Thoracic aorta (tissue), 2 donors: ENCODE data around the gene PPM1M. TPM values are rescaled to one million over a fixed set of nuclear protein-coding genes. Genes with fewer than 3 reads are reported as not detected.
A peak's percentile ranks its signal among the peaks of the same experiment; 100 is the strongest.

ENCODE experiments used
- ATAC-seq: fragments of 150-250 bp; one replicate; pipeline ENCODE4 v1.8.0; 2017; ENCODE audit warnings: low read depth; ENCODE audit not compliant: insufficient number of reproducible peaks, low FRiP score
- DNase-seq: peaks from one replicate; pipeline ENCODE4 v3.0.0-alpha.2; 2020; ENCODE audit warnings: low spot score
- H3K27ac ChIP-seq, 2 donors: fragments of 200-600 bp; sonication (generic); 1 replicate in 1 of 2; 2 replicates in 1 of 2; pipeline ENCODE4 v1.5.1; 2016; ENCODE audit warnings: mild to moderate bottlenecking in 2 of 2, moderate library complexity in 2 of 2
- H3K27me3 ChIP-seq: fragments of 200-600 bp; sonication (generic); replicated peaks from 2 replicates; pipeline ENCODE4 v1.6.0; 2016; ENCODE audit warnings: mild to moderate bottlenecking; ENCODE audit not compliant: insufficient read depth
- H3K36me3 ChIP-seq: fragments of 200-600 bp; sonication (generic); one replicate; pipeline ENCODE4 v1.5.1; 2016
- H3K4me1 ChIP-seq, 2 donors: fragments of 200-600 bp; sonication (generic); 1 replicate in 1 of 2; 2 replicates in 1 of 2; pipeline versions ENCODE4 v1.5.1 to v1.6.0; 2016; ENCODE audit warnings: low read depth in 2 of 2, mild to moderate bottlenecking in 1 of 2; ENCODE audit not compliant: control insufficient read depth in 1 of 2
- H3K4me3 ChIP-seq: fragments of 200-600 bp; sonication (generic); 2 replicates; pipeline ENCODE4 v1.5.1; 2016; ENCODE audit warnings: mild to moderate bottlenecking
- H3K9me3 ChIP-seq: fragments of 200-600 bp; sonication (generic); 2 replicates; pipeline ENCODE4 v1.5.1; 2016
- total RNA-seq, 2 donors: library from RNA; depleted of rRNA; stranded (reverse); fragments of >200 nt; gene quantifications; one replicate each; pipeline versions ENCODE4 v1.1.0 to v1.2.3, GENCODE V29; 2016
- TF ChIP-seq, protein P1 (sequence below): fragments of 200-600 bp; sonication (generic); IDR thresholded peaks from one replicate; pipeline ENCODE4 v1.5.1; 2019; ENCODE audit warnings: antibody characterized with exemption

PPM1M gene
- total RNA-seq, 2 donors from 2014 or later: 41.6 to 51.9 TPM

DNA sequence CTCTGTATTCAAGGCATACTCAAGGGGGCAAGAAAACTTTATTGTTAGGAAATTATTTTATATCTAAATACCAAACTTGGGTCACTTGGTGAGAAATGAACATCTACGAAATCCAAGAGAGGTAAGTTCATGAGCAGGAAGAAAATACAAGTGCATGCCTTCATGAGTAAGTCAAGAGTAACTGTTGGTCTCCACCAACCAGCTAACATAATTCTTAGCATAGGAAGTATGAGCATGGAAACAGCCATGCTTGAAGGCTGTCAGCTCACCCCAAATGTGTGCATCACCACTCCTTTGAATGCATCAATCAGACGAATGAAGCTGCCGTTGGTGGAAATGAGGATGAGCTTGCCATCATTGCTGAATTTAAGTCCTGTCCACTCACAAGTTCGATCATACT is 13.9 kb downstream of the PPM1M start:
- H3K4me1 ChIP-seq: no peaks in the 10 kb centered on the region
- H3K36me3 ChIP-seq: peaks cover 85% of the 10 kb centered on the region

DNA sequence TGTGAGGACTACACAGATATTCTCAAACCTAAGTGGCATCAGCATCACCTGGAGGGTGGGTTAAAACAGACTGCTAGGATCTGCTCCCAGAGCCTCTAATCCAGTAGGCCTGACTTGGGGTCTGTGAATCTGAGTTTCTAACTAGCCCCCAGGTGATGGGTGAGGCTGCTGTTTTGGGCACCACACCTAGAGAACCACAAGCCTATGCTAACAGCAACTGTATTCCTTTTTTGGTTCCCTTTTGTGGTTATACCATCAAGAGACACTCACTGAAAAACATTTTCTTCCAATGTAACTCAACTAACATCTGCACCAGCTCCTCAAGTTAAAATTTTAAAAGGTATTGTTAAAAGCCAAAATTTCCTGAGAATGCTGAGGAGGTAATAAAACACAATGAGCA is 16.9 kb downstream of the PPM1M start:
- Histone ChIP-seq H3K9me3 (no peaks in the 10 kb centered on the region), H3K27ac (no peak overlapping the region), H3K4me1 (no peaks in the 10 kb centered on the region), H3K36me3 (peaks cover 73% of the 10 kb centered on the region), H3K4me3 (no peak overlapping the region), H3K27me3 (no peaks in the 10 kb centered on the region)
- DNase-seq (no peak), ATAC-seq (no peak)
- TF ChIP-seq, protein P1, sequence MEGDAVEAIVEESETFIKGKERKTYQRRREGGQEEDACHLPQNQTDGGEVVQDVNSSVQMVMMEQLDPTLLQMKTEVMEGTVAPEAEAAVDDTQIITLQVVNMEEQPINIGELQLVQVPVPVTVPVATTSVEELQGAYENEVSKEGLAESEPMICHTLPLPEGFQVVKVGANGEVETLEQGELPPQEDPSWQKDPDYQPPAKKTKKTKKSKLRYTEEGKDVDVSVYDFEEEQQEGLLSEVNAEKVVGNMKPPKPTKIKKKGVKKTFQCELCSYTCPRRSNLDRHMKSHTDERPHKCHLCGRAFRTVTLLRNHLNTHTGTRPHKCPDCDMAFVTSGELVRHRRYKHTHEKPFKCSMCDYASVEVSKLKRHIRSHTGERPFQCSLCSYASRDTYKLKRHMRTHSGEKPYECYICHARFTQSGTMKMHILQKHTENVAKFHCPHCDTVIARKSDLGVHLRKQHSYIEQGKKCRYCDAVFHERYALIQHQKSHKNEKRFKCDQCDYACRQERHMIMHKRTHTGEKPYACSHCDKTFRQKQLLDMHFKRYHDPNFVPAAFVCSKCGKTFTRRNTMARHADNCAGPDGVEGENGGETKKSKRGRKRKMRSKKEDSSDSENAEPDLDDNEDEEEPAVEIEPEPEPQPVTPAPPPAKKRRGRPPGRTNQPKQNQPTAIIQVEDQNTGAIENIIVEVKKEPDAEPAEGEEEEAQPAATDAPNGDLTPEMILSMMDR: no peak

More for the DNA sequence above, 13.9 kb downstream of the PPM1M start:
- ATAC-seq: no peak
- Histone ChIP-seq H3K9me3 (no peaks in the 10 kb centered on the region), H3K4me3 (no peak overlapping the region), H3K27me3 (no peaks in the 10 kb centered on the region), H3K27ac (no peak overlapping the region)
- TF ChIP-seq, protein P1: no peak
- DNase-seq: no peak

DNA sequence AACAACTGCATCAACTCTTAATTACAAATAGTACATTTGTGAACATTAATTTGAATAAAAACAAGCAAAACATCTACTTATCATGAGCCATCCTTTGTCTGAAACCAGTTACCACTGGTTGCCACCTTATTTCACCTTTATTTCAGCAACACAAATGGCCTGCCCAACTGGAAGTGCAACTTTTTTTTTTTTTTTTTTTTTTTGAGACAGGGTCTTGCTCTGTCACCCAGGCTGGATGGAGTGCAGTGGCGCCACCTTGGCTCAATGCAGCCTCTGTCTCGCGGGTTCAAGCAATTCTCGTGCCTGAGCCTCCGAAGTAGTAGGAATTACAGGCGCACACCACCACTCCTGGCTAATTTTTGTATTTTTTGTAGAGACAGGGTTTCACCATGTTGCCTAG is 19.8 kb downstream of the PPM1M start:
- ATAC-seq: no peak

DNA sequence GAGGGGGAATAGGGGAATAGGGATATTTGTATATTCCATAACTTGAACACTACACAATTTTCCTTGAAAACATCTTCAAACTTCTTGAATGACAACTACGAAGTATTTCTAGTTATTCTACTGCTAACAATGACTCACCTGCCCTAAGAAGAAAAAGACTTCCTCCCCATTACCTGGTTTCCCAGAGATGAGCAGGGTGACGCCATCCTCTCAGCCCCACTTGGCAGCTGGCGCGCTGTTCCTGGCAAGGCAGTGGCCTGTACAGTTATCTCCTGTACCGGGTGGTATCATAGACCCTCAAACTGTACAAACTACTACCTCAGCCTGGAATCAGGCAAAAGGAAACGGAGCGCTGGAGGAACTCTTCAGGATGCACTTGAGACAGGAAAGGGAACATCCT is 22.5 kb downstream of the PPM1M start:
- Histone ChIP-seq H3K4me1 (peaks cover 24 to 40% of the 10 kb centered on the region in 2 donors), H3K4me3 (no peak overlapping the region), H3K36me3 (peaks cover 47% of the 10 kb centered on the region), H3K27ac (no peak overlapping the region), H3K27me3 (no peaks in the 10 kb centered on the region), H3K9me3 (no peaks in the 10 kb centered on the region)
- TF ChIP-seq, protein P1: no peak
- no peak for DNase-seq
- ATAC-seq: no peak

More for the DNA sequence above, 19.8 kb downstream of the PPM1M start:
- no peak overlapping the region for H3K4me3 ChIP-seq
- no peak for DNase-seq
- H3K9me3 ChIP-seq: no peaks in the 10 kb centered on the region
- H3K27me3 ChIP-seq: no peaks in the 10 kb centered on the region
- peaks cover 60% of the 10 kb centered on the region for H3K36me3 ChIP-seq
- TF ChIP-seq, protein P1: no peak
- no peak overlapping the region for H3K27ac ChIP-seq
- H3K4me1 ChIP-seq: peaks cover 4 to 16% of the 10 kb centered on the region in 2 donors

DNA sequence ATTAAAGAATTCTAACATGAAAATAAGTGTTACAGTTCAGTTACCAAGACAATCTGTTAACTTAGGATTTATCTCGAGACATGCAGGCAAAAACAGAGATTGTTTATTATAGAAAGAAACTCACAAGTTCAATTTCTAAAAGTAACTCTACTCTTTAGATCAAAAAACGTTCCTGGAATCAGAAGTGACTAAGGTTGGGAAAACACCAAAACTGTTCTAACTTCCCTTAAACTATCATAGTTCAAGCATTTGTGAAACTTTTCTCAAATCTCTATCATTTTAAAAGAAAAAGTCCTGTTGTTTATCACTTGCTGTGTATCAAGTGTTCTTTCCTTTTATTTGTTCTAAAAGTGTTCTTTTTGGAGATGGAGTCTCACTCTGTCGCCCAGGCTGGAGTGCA is 24.2 kb downstream of the PPM1M start:
- peak overlapping the region in 1 of 2 donors; percentile 33 for H3K27ac ChIP-seq
- TF ChIP-seq, protein P1: no peak
- no peak overlapping the region for H3K4me3 ChIP-seq
- ATAC-seq (no peak), DNase-seq (no peak)
- H3K27me3 ChIP-seq: no peaks in the 10 kb centered on the region
- no peaks in the 10 kb centered on the region for H3K9me3 ChIP-seq
- H3K36me3 ChIP-seq: peaks cover 32% of the 10 kb centered on the region
- peaks cover 31 to 57% of the 10 kb centered on the region in 2 donors for H3K4me1 ChIP-seq
